Measurements from ENCODE around the gene RCOR3. TPM values are rescaled to one million over a fixed set of nuclear protein-coding genes. Genes with fewer than 3 reads are reported as not detected.

RCOR3 gene
- total RNA-seq = 10 to 100 TPM; 31.3 to 34.0 TPM

GRCh38 chr1:211258756-211259637 lies at the start of gene RCOR3:
RCOR3 (plus strand) TSS chr1:211259366; CDS start chr1:211259561, 195 bp downstream.

GRCh38 chr1:211326528-211327345 lies 67.6 kb downstream of the RCOR3 start, which contains the start of gene TRAF5:
TRAF5 (plus strand) TSS chr1:211326833; CDS start chr1:211353240, 26,407 bp downstream.

Other genes with a start within 250 kb of the RCOR3 start
- 10 to 100 TPM; 10.7 to 17.3 TPM for gene KCNH1, start 125.2 kb upstream of the RCOR3 start, total RNA-seq
- 10 to 100 TPM; 12.7 to 20.6 TPM for gene TRAF5, start 67.5 kb downstream of the RCOR3 start, total RNA-seq
- gene RD3, start 232.8 kb downstream of the RCOR3 start, total RNA-seq = not detected

Measured in melanocyte of skin (primary cell).